Smooth muscle cell (in vitro differentiated cells): ENCODE results near the gene GADL1. TPM values are rescaled to one million over a fixed set of nuclear protein-coding genes. Genes with fewer than 3 reads are reported as not detected.

ENCODE experiments used
- DNase-seq: peaks from one replicate; lab custom pipeline; 2025; ENCODE audit not compliant: unreplicated experiment; lab: John Stamatoyannopoulos, UW
- H2AFZ ChIP-seq: fragments of 200-600 bp; sonication (generic); 2 replicates; pipeline ENCODE4 v1.6.0; 2016; ENCODE audit warnings: antibody characterized with exemption, low read depth, mild to moderate bottlenecking
- H3F3A ChIP-seq: fragments of 200-600 bp; sonication (generic); 2 replicates; pipeline ENCODE4 v1.6.0; 2017; ENCODE audit warnings: antibody characterized with exemption, low read depth
- H3K27ac ChIP-seq: fragments of 200-600 bp; sonication (generic); 2 replicates; pipeline ENCODE4 v1.5.1; 2016; ENCODE audit warnings: low read depth, mild to moderate bottlenecking
- H3K27me3 ChIP-seq: fragments of 200-600 bp; sonication (generic); 2 replicates; pipeline ENCODE4 v1.6.1; 2016; ENCODE audit warnings: low read depth, mild to moderate bottlenecking
- H3K36me3 ChIP-seq: fragments of 200-600 bp; sonication (generic); 2 replicates; pipeline ENCODE4 v1.5.1; 2016; ENCODE audit warnings: low read depth
- H3K4me1 ChIP-seq: fragments of 200-600 bp; sonication (generic); 2 replicates; pipeline ENCODE4 v1.5.1; 2016; ENCODE audit warnings: low read depth
- H3K4me2 ChIP-seq: fragments of 200-600 bp; sonication (generic); 2 replicates; pipeline ENCODE4 v1.6.0; 2016; ENCODE audit warnings: mild to moderate bottlenecking
- H3K4me3 ChIP-seq: fragments of 200-600 bp; sonication (generic); 2 replicates; pipeline ENCODE4 v1.5.1; 2016; ENCODE audit warnings: mild to moderate bottlenecking
- H3K79me2 ChIP-seq: fragments of 200-600 bp; sonication (generic); 2 replicates; pipeline ENCODE4 v1.6.0; 2016; ENCODE audit warnings: low read depth, mild to moderate bottlenecking
- H3K9ac ChIP-seq: fragments of 200-600 bp; sonication (generic); 2 replicates; pipeline ENCODE4 v1.6.0; 2016; ENCODE audit warnings: low read depth
- H3K9me3 ChIP-seq: fragments of 200-600 bp; sonication (generic); replicated peaks from 2 replicates; pipeline ENCODE4 v1.5.1; 2016; ENCODE audit warnings: low read depth
- H4K20me1 ChIP-seq: fragments of 200-600 bp; sonication (generic); 2 replicates; pipeline ENCODE4 v1.6.0; 2016; ENCODE audit warnings: low read depth
- WGBS: methylation state at CpG from one replicate; pipeline ENCODE4 v1.1.7; 2016; ENCODE audit warnings: low lambda C conversion rate; 5-methylcytosine and 5-hydroxymethylcytosine counted together
- polyA plus RNA-seq: library from polyadenylated mRNA; unstranded; fragments of >200 nt; fragmentation: Nextera tagmentation; extraction: Ambion mirVana; gene quantifications from 2 replicates; pipeline ENCODE4 v1.2.1, GENCODE V29; 2016
- total RNA-seq: library from RNA; depleted of rRNA; stranded (reverse); fragments of >200 nt; gene quantifications from 2 replicates; pipeline ENCODE4 v1.2.3, GENCODE V29; 2014
- TF ChIP-seq, protein P1 (sequence below): fragments of 200-600 bp; sonication (generic); IDR thresholded peaks from 2 replicates; pipeline ENCODE4 v1.5.1; 2017; ENCODE audit warnings: borderline replicate concordance, mild to moderate bottlenecking, antibody characterized with exemption; ENCODE audit not compliant: insufficient read depth, poor library complexity, severe bottlenecking

Gene GADL1
- total and polyA plus RNA-seq, 2 experiments from 2014 or later, result not detected

- TF ChIP-seq, protein P1, sequence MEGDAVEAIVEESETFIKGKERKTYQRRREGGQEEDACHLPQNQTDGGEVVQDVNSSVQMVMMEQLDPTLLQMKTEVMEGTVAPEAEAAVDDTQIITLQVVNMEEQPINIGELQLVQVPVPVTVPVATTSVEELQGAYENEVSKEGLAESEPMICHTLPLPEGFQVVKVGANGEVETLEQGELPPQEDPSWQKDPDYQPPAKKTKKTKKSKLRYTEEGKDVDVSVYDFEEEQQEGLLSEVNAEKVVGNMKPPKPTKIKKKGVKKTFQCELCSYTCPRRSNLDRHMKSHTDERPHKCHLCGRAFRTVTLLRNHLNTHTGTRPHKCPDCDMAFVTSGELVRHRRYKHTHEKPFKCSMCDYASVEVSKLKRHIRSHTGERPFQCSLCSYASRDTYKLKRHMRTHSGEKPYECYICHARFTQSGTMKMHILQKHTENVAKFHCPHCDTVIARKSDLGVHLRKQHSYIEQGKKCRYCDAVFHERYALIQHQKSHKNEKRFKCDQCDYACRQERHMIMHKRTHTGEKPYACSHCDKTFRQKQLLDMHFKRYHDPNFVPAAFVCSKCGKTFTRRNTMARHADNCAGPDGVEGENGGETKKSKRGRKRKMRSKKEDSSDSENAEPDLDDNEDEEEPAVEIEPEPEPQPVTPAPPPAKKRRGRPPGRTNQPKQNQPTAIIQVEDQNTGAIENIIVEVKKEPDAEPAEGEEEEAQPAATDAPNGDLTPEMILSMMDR, result no peak
- H4K20me1 ChIP-seq, result no peaks in the 10 kb centered on the region
- H3K4me1 ChIP-seq, result peaks cover 5% of the 10 kb centered on the region
- H3F3A ChIP-seq, result no peaks in the 10 kb centered on the region
- no peak overlapping the region for H3K4me3 ChIP-seq
- no peaks in the 10 kb centered on the region for H3K36me3 ChIP-seq
- H3K27me3 ChIP-seq, result no peaks in the 10 kb centered on the region
- no peak overlapping the region for H3K27ac ChIP-seq
- H3K79me2 ChIP-seq, result no peaks in the 10 kb centered on the region
- DNase-seq, result no peak
- H3K9me3 ChIP-seq, result no peaks in the 10 kb centered on the region
- no peak overlapping the region for H3K9ac ChIP-seq
- H3K4me2 ChIP-seq, result no peak overlapping the region
- 97% methylated on average over 3 of the region's 3 CpGs for WGBS
- H2AFZ ChIP-seq, result no peak overlapping the region
These were observed 180.5 kb downstream of the GADL1 start for GRCh38 chr3:30713885-30714503.

GRCh38 chr3:30712991-30713390, 181.5 kb downstream of the GADL1 start:
- Histone ChIP-seq H4K20me1 (no peaks in the 10 kb centered on the region), H3K27ac (no peak overlapping the region), H3F3A (no peaks in the 10 kb centered on the region), H2AFZ (no peak overlapping the region), H3K4me3 (no peak overlapping the region), H3K4me1 (peaks cover 5% of the 10 kb centered on the region), H3K27me3 (no peaks in the 10 kb centered on the region), H3K36me3 (no peaks in the 10 kb centered on the region), H3K4me2 (no peak overlapping the region), H3K79me2 (no peaks in the 10 kb centered on the region), H3K9ac (no peak overlapping the region), H3K9me3 (no peaks in the 10 kb centered on the region)
- TF ChIP-seq, protein P1, result no peak
- 95% methylated on average over 4 of the region's 4 CpGs for WGBS
- no peak for DNase-seq

GRCh38 chr3:30711867-30712266, 182.6 kb downstream of the GADL1 start:
- no peaks in the 10 kb centered on the region for H3F3A ChIP-seq
- no peak overlapping the region for H3K9ac ChIP-seq

More at GRCh38 chr3:30711867-30712266, 182.6 kb downstream of the GADL1 start:
- Histone ChIP-seq H3K9me3 (no peaks in the 10 kb centered on the region), H3K4me1 (no peaks in the 10 kb centered on the region), H4K20me1 (no peaks in the 10 kb centered on the region), H2AFZ (no peak overlapping the region), H3K27me3 (no peaks in the 10 kb centered on the region), H3K79me2 (no peaks in the 10 kb centered on the region), H3K36me3 (no peaks in the 10 kb centered on the region), H3K27ac (no peak overlapping the region), H3K4me2 (no peak overlapping the region), H3K4me3 (no peak overlapping the region)
- WGBS, result 96% methylated on average over 2 of the region's 2 CpGs
- DNase-seq, result no peak
- TF ChIP-seq, protein P1, result no peak
